ENCODE results near the gene DMD.

DMD gene

DNA sequence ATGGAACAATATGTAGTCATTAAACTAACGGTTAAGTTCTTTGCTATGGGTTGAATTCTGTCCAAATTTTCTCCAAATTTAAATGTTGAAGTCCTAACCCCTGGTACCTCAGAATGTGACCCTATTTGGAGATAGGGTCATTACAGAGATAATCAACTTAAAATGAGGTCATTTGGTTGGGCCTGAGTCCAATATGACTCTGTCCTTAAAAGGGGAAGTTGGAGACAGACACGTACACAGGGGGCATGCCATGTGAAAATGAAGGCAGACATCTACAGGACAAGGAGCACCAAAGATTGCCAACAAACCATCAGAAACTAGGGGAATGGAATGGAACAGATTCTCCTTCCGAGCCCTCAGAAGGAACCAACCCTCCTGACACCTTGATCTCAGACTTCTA is 1647.6 kb downstream of the DMD start:
- DNase-seq, result no peak

DNA sequence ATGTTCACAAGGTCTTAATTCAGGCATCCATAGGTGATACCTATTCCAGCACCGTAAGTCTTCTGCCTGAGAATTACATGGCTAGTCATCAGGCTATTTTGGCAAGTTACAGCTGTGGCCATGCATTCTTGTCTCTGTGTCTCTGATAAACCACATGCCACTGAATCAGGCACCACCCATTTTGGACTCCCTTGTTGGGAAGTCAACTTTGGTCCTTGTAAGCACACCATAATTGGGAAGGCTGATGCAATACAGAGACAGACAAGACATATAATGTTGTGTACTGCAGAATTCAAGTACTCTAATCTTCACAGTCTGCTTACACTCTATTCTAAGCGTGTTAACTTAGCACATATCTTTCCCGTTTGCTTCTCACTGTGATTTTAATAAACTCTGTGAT is 1655.8 kb downstream of the DMD start:
- no peak for DNase-seq

DNA sequence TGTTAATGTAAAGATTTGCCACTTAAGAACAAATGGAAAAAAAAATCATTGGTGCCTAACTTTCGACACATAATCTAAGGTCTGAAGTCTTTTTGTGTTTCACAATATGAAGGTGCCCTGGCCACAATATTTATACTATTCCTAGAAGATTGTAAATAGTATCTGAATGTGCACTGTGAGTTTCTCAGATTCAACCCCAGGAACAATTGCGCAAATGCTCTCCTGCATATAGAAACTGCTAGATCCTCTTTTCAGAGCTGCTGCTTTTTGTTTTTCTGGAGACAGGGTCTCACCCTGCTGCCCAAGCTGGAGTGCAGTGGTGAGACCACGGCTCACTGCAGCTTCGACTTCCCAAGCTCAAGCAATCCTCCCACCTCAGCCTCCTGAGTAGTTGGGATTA is 1659.4 kb downstream of the DMD start:
- DNase-seq, result no peak

DNA sequence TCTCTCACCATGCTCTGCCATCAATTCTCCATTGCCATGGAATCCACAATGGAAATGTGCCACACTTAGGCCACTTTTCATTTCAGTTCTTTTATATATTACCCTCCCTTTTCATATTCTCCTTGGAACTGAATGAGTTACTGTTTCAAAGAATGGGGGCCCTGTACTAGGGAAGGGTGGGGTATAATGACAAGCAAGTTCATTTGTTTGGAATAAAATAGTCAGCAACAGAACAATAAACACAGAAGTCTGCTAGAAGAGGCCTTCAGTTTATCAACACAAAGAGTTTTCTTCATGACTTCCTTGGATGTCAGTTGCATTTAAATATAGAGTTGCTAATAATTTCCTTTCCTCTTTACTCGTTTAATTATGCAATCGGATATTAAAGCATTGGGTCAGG is 1661.2 kb downstream of the DMD start:
- DNase-seq, result no peak

DNA sequence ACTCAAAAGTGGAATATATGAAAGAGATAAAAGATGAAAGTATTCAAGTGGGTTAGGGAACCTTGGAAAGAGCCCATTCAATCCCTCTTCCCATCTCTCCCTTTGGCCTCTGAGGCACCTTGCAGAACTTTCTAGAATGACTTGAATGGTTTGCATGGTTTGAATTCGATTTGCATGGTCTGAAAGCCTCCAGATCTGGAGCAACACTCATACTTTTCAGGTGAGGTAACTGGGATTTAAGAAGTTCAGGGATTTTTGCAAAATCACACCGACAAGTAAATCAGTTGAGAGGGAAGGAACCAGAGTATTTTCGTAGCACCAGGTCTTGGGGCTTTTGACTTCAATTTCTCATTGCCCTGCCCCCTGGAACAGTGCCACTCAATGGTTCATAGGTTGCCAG is 1663.5 kb downstream of the DMD start:
- no peak for DNase-seq

DNA sequence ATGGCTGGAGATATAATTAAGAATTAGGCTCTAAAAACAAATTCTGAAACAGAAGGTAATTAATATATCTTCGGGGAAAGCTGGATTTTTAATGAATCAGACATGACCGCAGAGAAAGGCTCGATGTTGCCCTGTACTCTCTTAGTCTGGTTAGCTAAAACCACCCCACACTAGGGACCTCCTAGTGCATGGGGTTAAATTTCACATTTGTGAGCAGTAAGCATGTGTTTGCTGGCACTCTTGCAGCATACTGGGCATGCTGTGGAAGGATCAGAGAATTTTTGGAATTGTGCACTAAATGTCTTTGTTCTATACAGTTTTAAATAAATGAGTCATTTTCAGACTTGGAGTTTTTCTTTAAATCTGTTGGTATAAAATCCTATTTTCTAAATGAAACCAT is 1663.9 kb downstream of the DMD start:
- DNase-seq, result no peak

DNA sequence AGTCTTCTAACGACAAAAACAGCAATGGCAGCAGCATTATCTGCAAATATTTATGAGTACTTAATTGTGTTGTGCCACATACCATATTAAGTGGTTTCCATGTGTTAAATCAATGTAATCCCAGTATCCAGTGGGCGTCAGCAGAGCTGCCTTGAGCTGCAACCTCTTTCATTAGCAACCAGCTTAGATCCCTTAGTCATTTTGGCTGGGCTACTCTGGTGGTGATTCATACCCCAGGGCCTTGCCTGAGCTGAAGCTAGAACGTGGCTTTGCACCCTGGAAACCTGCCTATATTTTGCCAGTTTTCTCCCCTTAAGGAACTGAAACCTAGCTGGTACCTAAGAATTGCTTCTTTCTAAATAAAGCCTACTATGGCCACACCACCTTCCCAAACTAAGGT is 1665.2 kb downstream of the DMD start:
- DNase-seq, result no peak

DNA sequence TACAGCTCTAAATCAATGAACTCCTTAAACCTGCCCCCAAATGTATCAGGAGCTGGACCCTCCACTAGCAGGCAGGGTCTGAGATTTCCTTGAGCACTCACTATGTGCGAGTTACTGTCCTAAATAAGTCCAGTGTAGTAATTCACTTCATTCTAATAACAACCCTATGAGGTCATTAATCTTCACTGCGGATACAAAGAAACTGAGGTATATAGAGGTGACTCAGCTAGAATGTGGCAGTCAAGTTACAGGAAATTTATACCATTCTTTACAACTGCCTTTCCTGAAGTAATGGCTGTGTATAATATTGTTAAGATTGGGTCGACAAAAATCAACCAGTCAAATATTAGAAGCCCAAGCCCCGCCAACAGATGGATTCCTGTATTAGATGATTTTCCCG is 1665.6 kb downstream of the DMD start:
- DNase-seq, result no peak

DNA sequence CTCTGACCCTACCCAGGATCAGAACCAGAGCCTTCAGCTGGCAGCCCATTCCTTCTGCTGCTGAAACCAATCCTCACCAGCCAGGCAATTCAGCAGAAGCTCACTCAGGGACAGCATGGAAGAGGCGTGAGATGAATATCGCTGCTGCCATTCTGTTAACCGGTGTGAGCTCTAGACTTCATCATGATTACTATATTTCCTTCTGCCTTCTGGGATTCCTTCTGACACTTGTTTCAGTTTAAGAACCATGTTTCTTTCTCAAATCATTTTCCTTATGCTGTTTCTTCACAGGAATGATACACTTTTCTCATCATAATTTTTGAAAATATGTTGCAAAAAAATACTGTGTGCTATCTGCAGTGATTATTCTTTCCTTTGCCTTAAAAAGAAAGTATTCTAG is 1666.2 kb downstream of the DMD start:
- no peak for DNase-seq

DNA sequence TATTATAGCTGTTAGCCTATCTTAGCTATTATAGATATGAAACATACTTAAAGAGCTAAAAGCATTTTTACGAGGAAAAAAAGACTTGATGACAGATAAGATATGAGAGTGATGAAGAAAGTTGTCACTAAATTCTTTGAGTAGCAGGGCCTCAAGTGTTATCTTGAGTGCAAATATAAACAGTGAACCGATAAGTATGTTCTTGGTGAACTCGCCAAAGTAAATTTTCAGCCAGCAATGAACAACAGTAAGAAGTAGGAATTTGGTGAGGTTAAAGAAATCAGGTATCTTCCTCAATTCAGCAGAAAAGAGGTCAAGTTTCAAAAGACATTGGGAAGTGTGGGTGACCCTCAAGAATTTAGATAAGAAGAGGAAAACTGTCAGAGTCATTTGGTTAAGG is 1667.7 kb downstream of the DMD start:
- no peak for DNase-seq

DNA sequence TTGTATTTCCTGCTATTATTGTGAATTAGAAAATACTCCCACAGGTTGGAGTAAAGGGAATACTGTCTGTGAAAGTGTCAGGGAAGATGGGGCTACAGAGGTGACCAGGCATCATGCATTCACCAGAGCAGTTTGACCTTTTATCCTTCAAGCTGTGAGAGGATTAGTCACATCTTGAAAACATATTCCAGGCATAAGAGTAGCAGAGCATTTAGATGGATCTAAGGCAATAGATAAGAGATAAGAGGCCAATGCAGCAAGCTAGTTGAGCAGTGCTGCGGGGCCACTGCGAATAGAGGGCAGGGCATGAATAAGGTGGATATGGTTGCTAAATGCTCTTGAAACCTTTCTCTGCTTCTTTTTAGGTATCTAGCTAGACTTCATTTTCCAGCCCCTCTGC is 1668.8 kb downstream of the DMD start:
- DNase-seq, result no peak

DNA sequence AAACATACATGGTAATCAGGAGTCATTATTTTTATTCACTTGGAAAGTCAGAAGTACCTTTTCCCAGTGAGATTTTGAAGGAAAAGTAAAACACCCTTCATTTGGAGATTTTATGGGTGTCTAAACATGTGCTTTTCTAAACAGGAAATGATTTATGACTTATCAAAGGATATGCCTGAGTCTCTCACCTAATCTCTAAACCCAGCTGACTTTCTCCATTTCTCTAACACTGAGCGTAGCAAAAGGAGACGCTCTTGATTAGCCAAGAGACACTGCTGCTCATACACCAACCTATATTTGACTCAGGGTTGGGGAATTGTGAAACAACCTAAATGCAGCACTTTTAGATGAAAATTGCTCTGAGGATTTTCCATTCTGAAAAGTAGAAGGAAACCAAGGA is 1671.0 kb downstream of the DMD start:
- no peak for DNase-seq

DNA sequence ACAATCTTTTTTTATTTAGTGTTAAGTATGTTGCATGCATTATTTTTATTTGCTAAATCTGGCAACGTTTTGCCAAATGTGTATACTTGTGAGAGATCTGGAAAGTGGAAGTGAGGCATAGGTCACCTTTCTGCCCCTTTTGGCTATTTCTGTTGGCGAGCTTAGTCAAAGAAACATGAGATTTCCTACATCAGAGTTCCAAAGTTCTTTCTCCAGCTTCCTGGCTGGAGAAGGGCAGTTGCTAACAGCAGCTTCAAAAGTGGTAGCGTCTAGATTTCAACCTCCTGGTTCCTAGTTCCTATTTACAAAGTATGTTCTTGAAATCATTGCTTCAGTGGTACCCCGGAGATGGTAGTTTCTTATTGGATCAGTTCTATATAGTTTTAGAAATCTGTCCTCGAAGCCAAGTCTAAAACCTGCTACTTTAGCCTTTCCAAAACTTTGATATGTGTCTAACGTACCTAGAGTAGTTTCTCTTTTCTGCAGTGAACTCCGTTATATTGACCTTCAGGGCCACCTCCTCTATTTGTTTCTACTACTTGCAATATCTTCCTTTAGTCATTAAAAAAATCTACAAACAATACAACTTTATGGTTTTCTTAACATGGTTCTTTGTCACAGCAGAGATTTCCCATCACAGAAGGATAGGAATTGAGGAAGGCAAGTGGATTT is 1683.8 kb downstream of the DMD start:
- DNase-seq, result no peak

DNA sequence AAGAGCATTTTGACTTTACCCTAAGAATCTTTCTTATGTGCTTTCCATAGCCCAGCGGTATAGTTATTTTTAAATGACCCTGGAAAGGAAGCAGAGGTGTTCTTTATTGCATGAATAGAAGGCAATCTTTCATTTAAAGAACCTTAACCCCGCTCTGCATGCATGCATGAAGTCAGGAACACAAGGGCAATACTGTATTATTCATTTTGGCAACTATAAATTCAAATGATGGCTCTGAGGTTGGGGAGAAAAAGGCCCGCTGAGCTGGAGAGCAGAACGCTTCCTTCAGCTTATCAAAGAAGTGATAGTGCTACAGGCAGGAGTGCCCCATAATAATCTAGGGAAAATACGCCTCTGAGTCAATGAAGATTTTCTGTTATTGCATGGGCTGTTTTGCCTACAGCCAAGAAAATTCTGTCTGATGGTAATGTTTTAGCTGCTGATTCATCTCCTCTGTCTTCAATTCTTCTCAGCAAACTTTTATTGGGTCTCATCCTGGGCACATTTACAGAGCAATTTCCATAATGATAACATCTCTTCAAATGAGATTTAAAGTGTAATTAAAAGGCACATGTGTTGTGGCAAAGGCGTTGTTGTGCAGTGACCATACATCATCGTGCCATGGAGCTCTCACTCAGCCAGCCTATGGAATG is 1687.3 kb downstream of the DMD start:
- DNase-seq, result no peak

DNA sequence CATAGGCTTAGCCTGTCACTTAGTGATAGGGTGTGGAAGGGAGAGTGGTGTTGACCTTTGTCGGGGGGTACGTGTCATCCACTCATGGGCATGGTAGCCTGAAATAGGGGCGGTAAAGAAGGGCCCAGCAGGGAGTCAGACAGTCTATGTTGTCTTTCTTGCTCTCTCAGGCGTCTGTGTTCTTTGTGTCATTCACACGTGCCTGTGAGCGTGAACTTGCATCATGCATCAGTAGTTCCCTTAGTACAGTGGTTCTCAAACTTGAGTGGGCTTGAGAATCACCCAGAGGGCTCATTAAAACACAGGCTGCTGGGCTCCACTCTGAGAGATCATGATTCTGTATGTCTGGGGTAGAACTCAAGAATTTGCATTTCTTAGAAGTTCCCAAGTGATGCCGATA is 1688.6 kb downstream of the DMD start:
- no peak for DNase-seq

DNA sequence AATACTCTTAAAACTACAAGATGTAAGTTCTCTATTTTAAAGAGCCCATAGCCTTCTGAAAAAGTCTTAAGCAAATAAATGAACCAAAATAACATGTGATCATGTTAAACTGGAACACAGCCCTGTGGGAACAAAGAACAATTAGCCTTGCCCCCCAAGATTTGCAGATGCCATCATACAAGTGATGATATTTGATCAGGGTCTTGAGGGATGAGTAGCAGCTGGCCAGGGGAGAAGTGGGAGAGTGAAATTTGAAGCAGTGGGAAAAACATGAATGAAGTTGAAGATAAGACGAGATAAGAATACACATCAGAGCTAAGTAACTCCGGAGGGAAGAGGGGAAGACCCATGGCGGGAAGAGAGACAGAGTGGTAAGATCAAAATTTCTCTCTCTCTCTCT is 1689.4 kb downstream of the DMD start:
- no peak for DNase-seq

DNA sequence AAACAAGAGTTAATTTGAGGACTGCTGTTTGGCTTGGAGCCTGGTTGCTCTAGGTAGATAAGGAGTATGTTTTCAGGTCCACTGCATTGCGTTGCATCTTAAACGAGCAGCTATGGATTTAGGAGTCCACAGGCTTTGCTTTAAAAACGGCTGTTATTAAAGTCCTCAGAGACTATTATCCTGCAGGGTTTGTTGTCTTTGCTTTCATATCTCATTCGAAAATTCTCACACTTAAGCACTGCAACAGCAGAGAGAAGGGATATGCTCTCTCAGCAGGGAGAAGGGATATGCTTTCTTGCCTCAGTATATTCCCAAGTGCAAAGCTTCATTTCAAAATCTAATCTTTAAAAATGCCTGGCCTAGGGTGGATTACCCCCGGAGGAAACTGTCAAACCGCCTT is 1694.8 kb downstream of the DMD start:
- DNase-seq, result no peak

DNA sequence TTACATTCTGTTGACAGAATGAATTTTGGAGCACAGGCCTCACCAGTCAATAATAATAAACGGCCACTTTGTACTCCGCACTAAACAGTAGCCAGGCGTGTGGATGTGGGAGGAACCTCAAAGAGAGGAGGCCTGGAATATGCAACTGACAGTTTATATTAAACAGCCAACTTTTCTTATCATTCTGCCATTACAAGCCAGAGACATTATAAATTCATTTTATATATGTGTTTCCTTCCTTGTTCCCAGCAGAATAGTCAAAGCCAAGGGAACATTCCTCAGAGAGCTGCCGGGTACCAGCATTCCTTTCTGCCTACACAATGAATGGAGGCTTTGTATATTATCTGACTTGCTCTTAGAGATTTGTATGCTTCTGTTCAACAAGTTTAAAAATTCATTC is 1703.0 kb downstream of the DMD start:
- DNase-seq, result no peak

DNA sequence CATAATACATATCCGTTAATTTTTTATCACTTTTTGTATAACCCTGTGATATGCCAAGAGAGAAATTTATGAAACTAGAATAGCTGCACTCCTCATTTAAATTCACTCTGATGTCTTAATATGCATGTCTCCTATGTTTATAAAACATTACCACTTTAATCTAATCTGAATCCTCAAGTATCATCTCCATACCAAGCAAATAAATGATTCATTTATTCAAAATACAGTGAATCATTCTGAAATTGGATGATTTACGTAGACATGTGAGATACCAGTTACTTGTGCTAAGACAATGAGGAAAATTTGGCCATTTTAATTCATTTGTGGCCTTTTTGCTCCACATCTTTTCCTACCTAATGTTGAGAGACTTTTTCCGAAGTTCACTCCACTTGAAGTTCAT is 1704.4 kb downstream of the DMD start:
- DNase-seq, result no peak

DNA sequence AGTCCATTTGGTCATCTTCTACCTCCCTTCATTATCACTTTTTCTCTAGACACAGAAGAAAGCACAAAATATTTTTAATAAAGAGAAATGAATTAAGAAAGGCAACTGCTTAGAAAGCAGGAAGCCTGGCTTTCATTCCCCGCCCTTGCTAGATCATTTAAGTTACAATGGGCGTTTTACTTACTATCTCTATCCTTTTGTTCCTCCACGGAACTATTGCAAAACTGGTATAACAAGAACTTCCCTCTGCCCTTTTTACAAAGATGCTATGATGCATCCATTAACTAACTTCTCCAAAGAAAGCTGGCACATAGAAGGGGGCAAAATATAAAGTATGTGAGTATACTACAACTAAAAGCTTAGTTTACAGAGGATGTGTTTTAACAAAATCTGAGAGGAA is 1705.0 kb downstream of the DMD start:
- DNase-seq, result no peak

DNA sequence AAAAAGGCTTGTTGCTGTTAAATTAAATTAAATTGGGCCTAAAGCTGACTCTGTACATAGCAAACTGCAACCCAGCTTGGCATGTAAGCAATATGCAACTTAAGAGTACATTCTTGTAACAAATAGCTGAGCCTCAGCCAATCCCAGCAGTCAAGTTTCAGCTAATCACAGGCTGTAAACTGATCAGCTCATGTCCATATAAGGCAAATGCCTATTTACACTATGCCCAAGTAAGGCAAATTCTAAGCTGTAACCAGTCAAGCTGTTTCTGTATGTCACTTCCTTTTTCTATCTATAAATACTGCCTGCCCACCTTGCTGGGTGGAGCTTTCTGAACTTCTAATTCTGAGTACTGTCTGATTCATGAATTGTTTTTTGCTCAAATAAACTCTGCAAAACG is 1710.4 kb downstream of the DMD start:
- DNase-seq, result no peak

DNA sequence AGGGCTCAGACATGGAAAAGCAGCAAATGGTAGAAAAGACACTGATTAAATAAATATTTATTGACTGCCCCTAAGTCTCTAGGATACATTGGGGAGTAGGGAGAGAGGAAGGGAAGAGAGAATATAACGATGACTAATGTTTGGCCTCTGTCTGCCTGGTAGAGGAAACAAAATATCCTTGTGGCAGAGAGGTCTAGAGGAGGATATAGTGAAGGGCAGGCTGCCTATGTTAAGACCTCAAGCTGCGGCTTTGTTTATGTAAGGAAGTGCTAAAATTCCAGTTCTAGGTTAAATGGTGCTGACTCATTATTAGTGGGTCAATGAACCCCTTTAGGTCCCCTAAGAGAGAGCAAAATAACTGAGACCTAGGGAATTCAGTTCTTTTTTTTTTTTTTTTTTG is 1712.2 kb downstream of the DMD start:
- DNase-seq, result no peak

DNA sequence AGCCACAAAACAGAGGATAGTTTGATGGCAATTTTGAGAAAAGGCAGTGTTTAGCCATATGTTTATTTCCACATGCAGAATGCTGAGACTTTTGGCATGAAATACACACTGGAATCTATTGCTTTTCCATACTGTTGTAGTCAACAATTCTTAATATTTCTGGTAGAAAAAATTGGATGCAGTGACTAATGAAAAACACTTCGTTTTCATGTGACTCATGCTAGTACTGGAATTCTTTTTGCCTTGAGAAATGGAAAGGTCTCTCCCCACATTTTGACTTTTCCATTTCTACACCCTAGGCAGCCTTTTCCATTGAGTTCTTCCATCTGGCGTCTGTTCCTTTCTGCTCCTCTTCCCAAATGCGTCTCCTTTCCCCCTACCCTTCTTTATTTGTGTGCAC is 1714.3 kb downstream of the DMD start:
- DNase-seq, result no peak

DNA sequence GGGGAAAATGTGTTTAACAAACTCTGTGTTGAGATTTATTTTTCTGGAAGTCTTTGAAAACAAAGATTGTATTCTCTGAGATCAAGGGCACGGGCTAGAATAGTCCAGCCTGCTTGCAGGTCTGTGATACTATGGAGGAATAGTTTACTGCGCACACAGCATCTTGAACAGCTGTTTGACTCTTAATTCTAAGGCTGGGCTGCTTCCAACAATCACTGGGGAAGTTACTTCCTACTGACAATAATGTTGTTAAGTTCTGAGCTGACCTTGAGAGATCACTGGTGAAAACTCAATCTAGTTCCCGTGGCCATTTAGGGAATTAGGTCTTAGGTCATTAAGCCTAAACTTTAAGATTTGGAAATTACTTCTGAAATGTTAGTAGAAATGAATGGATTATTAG is 1723.4 kb downstream of the DMD start:
- DNase-seq, result no peak

DNA sequence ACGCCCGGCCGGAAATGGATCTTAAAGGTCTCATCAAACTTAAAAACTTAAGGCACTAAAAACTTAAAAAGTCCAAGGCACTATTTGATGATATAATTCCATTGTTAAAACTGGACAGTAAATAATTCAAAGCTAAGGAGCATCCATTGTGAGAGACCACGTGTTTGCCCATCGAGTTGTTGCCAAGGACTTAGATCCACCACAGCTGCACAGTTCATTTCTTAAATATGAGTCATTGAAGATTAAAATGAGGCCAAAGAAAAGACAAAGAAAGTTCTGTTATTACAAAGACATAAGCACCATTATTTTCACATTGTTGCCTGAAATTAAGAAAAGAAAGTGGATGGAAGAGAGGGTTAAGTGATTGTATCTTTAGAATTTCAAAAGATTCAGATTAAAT is 1728.0 kb downstream of the DMD start:
- DNase-seq, result no peak

All from NCI-H187 (cell line).